HCT116 (cell line): Measurements from ENCODE around the gene LPA. TPM values are rescaled to one million over a fixed set of nuclear protein-coding genes. Genes with fewer than 3 reads are reported as not detected.

Experiments
- ATAC-seq: fragments of 200-7000 bp; cut with Tn5 transposase; 2 replicates; pipeline ENCODE4 v1.9.1; 2020; ENCODE audit warnings: mild to moderate bottlenecking, moderate library complexity
- BruUV-seq: library from RNA; stranded (reverse); fragments of 400-500 nt; replicated peaks from 2 replicates; lab custom pipeline; 2021; lab: Mats Ljungman, UMichigan
- CTCF ChIA-PET: fragments of 300-600 bp; sonication (Branson Sonifier 250); formaldehyde crosslinking; loops from one replicate; lab custom pipeline; 2021; ENCODE audit warnings: antibody characterized with exemption; lab: Charles Lee
- POLR2A ChIA-PET: fragments of 300-600, 350-600 bp; sonication (Branson Sonifier 250); formaldehyde crosslinking; loops from one replicate; lab custom pipeline; 2021; ENCODE audit warnings: antibody characterized with exemption; lab: Charles Lee
- RAD21 ChIA-PET, 2 experiments: fragments of 300-600 bp; sonication (Branson Sonifier 250); formaldehyde crosslinking; loops; one replicate each; lab custom pipeline; 2023; ENCODE audit warnings: low total read pairs in 2 of 2; ENCODE audit not compliant: uncharacterized antibody in 2 of 2, unreplicated experiment in 2 of 2, low non-redundant PET in 1 of 2; lab: Charles Lee
- DNase-seq: peaks from one replicate; pipeline ENCODE4 v3.0.0-alpha.2; 2010; ENCODE audit warnings: low read depth, low spot score
- H2AFZ ChIP-seq: fragments of 200-600 bp; shearing (Covaris generic), sonication (generic); 2 replicates; pipeline ENCODE4 v1.6.1; 2017; ENCODE audit warnings: low read depth, mixed run types, mixed read lengths, antibody characterized with exemption, low read length; ENCODE audit not compliant: poor library complexity, severe bottlenecking
- H3K27ac ChIP-seq: 2 replicates; pipeline ENCODE4 v1.5.1; 2012; ENCODE audit warnings: low read depth, low read length
- H3K27me3 ChIP-seq: fragments of 200-600 bp; sonication (generic); 2 replicates; pipeline ENCODE4 v1.6.1; 2016; ENCODE audit warnings: mixed run types, low read length, mixed read lengths; ENCODE audit not compliant: insufficient read depth
- H3K36me3 ChIP-seq, 2 experiments: fragments of 200-500 bp in 1 of 2; fragments of 200-600 bp in 1 of 2; sonication (Bioruptor generic) in 1 of 2; sonication (generic) in 1 of 2; 2 replicates each; pipeline versions ENCODE4 v1.5.1 to v1.6.1; 2014 to 2016; ENCODE audit warnings: low read length in 2 of 2, inconsistent platforms in 1 of 2, mixed read lengths in 1 of 2, mixed run types in 1 of 2; ENCODE audit not compliant: insufficient read depth in 2 of 2, control insufficient read depth in 1 of 2
- H3K4me1 ChIP-seq, 2 experiments: fragments of 200-600 bp in 1 of 2; sonication (generic) in 1 of 2; 2 replicates each; pipeline versions ENCODE4 v1.5.1 to v1.6.1; 2012 to 2017; ENCODE audit warnings: low read length in 2 of 2, inconsistent platforms in 1 of 2, mild to moderate bottlenecking in 1 of 2, mixed read lengths in 1 of 2, mixed run types in 1 of 2, moderate library complexity in 1 of 2; ENCODE audit not compliant: insufficient read depth in 2 of 2, control insufficient read depth in 1 of 2
- H3K4me2 ChIP-seq: fragments of 200-600 bp; sonication (generic); 2 replicates; pipeline ENCODE4 v1.6.1; 2017; ENCODE audit warnings: mixed run types, low read length, mixed read lengths
- H3K4me3 ChIP-seq, 2 experiments: fragments of 200-600 bp in 1 of 2; sonication (generic) in 1 of 2; replicated peaks in 1 of 2; 2 replicates each; pipeline ENCODE4 v1.5.1; 2011 to 2016; ENCODE audit warnings: low read length in 2 of 2, control low read depth in 1 of 2, low read depth in 1 of 2, mild to moderate bottlenecking in 1 of 2, mixed read lengths in 1 of 2, mixed run types in 1 of 2
- H3K79me2 ChIP-seq: fragments of 200-600 bp; sonication (generic); 2 replicates; pipeline ENCODE4 v1.6.1; 2017; ENCODE audit warnings: mild to moderate bottlenecking, mixed run types, low read length, moderate library complexity, mixed read lengths; ENCODE audit not compliant: insufficient read depth
- H3K9ac ChIP-seq: fragments of 200-600 bp; sonication (generic); 2 replicates; pipeline ENCODE4 v1.6.1; 2016; ENCODE audit warnings: low read length, mixed read lengths
- H3K9me2 ChIP-seq: fragments of 200-600 bp; sonication (generic), shearing (Covaris generic); 2 replicates; pipeline ENCODE4 v1.6.1; 2017; ENCODE audit warnings: mixed run types, mild to moderate bottlenecking, moderate library complexity; ENCODE audit not compliant: insufficient read depth
- H3K9me3 ChIP-seq, 2 experiments: fragments of 200-500 bp in 1 of 2; fragments of 200-600 bp in 1 of 2; sonication (Bioruptor generic) in 1 of 2; sonication (generic) in 1 of 2; 2 replicates each; pipeline ENCODE4 v1.6.1; 2014 to 2017; ENCODE audit warnings: low read length in 2 of 2, mixed read lengths in 2 of 2, inconsistent platforms in 1 of 2, low read depth in 1 of 2, mild to moderate bottlenecking in 1 of 2, mixed run types in 1 of 2, moderate library complexity in 1 of 2; ENCODE audit not compliant: control insufficient read depth in 1 of 2, insufficient read depth in 1 of 2
- H4K20me1 ChIP-seq: fragments of 200-600 bp; sonication (generic), shearing (Covaris generic); 2 replicates; pipeline ENCODE4 v1.6.1; 2017; ENCODE audit warnings: mixed run types, mild to moderate bottlenecking, moderate library complexity; ENCODE audit not compliant: insufficient read depth
- ATF3 ChIP-seq: IDR thresholded peaks from 2 replicates; pipeline ENCODE4 v1.6.1; 2012
- CBX3 ChIP-seq: IDR thresholded peaks from 2 replicates; pipeline ENCODE4 v1.6.1; 2012; ENCODE audit warnings: low read depth
- CEBPB ChIP-seq: IDR thresholded peaks from 2 replicates; pipeline ENCODE4 v1.6.1; 2012; ENCODE audit warnings: low read depth
- EGR1 ChIP-seq: IDR thresholded peaks from 2 replicates; pipeline ENCODE4 v1.6.1; 2012; ENCODE audit warnings: low read depth
- EZH2 ChIP-seq: fragments of 200-600 bp; sonication (generic); IDR thresholded peaks from 2 replicates; pipeline ENCODE4 v1.6.1; 2017; ENCODE audit warnings: antibody characterized with exemption, mixed run types
- EZH2phosphoT487 ChIP-seq: fragments of 200-600 bp; IDR thresholded peaks from 2 replicates; pipeline ENCODE4 v1.6.1; 2018; ENCODE audit warnings: antibody characterized with exemption, borderline replicate concordance
- FOSL1 ChIP-seq: IDR thresholded peaks from 2 replicates; pipeline ENCODE4 v1.6.1; 2012; ENCODE audit warnings: low read depth
- JUND ChIP-seq: IDR thresholded peaks from 2 replicates; pipeline ENCODE4 v1.6.1; 2012
- MAX ChIP-seq: IDR thresholded peaks from 2 replicates; pipeline ENCODE4 v1.6.1; 2012
- POLR2A ChIP-seq: IDR thresholded peaks from 2 replicates; pipeline ENCODE4 v1.7.0; 2011; ENCODE audit warnings: borderline replicate concordance; ENCODE audit not compliant: insufficient read depth, insufficient read length; ENCODE audit errors: extremely low read depth
- POLR2AphosphoS5 ChIP-seq: IDR thresholded peaks from 2 replicates; pipeline ENCODE4 v1.6.1; 2011; ENCODE audit warnings: mild to moderate bottlenecking, low read depth, low read length, moderate library complexity
- RAD21 ChIP-seq: IDR thresholded peaks from 2 replicates; pipeline ENCODE4 v1.6.1; 2012; ENCODE audit warnings: low read depth, mild to moderate bottlenecking
- SRF ChIP-seq: IDR thresholded peaks from 2 replicates; pipeline ENCODE4 v1.6.1; 2012; ENCODE audit warnings: low read depth
- TCF7L2 ChIP-seq: IDR thresholded peaks from 2 replicates; pipeline ENCODE4 v1.7.0; 2011; ENCODE audit warnings: borderline replicate concordance, inconsistent platforms; ENCODE audit not compliant: insufficient read depth, insufficient read length; ENCODE audit errors: extremely low read depth
- ZBTB33 ChIP-seq: IDR thresholded peaks from 2 replicates; pipeline ENCODE4 v1.6.1; 2011; ENCODE audit warnings: mild to moderate bottlenecking, low read length, moderate library complexity; ENCODE audit not compliant: insufficient replicate concordance; ENCODE audit errors: extremely low read depth
- intact Hi-C: fragments of 100-400 bp; cut with micrococcal nuclease; formaldehyde crosslinking; loops from 2 replicates; pipeline ENCODE4 v1.10.0; 2022
- total RNA-seq: library from RNA; stranded (reverse); gene quantifications from one replicate; pipeline ENCODE4 v1.2.1, GENCODE V29; 2021; ENCODE audit not compliant: unreplicated experiment

Gene LPA
- total RNA-seq, 1 experiment from 2014 or later, result not detected

- Histone ChIP-seq H3K36me3 (no peaks in the 10 kb centered on the region), H3K9ac (no peak overlapping the region), H3K9me2 (no peaks in the 10 kb centered on the region; the same call in 1 of the 2 replicates), H2AFZ (no peak overlapping the region), H3K79me2 (no peaks in the 10 kb centered on the region), H3K27me3 (no peaks in the 10 kb centered on the region), H3K4me3 (no peak overlapping the region), H3K27ac (no peak overlapping the region), H4K20me1 (no peaks in the 10 kb centered on the region), H3K9me3 (no peaks in the 10 kb centered on the region), H3K4me2 (no peak overlapping the region), H3K4me1 (no peaks in the 10 kb centered on the region)
- CTCF ChIA-PET, result no interaction called here
- intact Hi-C loops, result no loop called here
- ATAC-seq, result no peak
- RAD21 ChIA-PET, result no interaction called here
- no peak for TF ChIP-seq EZH2
- no peak for TF ChIP-seq EZH2phosphoT487
- TF ChIP-seq ATF3, result no peak
- no peak for TF ChIP-seq JUND
- TF ChIP-seq ZBTB33, result no peak
- TF ChIP-seq POLR2AphosphoS5, result no peak
- TF ChIP-seq SRF, result no peak
- no peak for TF ChIP-seq TCF7L2
- TF ChIP-seq EGR1, result no peak
- no peak for TF ChIP-seq MAX
- TF ChIP-seq FOSL1, result no peak
- TF ChIP-seq RAD21, result no peak
- TF ChIP-seq CEBPB, result no peak
- no peak for TF ChIP-seq POLR2A
- no peak for TF ChIP-seq CBX3
- BruUV-seq, result no TSS peak
- DNase-seq, result no peak
- POLR2A ChIA-PET, result no interaction called here
Observed at GRCh38 chr6:160691617-160692016, 27.5 kb upstream of the LPA start.
